ENCODE data around the gene NPY2R.

DNA sequence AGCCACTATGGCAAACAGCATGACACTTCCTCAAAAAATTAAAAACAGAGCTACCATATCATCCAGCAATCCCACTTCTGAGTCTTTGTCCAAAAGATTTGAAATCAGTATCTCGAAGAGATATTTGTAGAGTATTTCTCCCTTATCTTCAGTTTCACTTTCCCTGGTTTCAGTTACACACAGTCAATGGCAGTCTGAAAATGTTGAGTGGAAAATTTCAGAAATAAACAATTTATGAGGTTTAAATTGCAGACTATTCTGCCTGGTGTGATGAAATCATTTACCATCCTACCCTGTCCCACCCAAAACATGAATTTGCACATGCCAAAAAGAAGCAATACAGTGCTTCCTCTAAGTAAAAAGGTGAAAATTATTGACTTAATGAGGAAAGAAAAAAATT lies 43.9 kb downstream of the NPY2R start:
- TF ChIP-seq ZBTB48 (tag by site-specific recombination; IDR thresholded peaks at IDR 0.05): no peak
- TF ChIP-seq KLF10 (tag by site-specific recombination; IDR thresholded peaks at IDR 0.05): no peak
- no peak for TF ChIP-seq GFI1B (tag by site-specific recombination; IDR thresholded peaks at IDR 0.05)
- TF ChIP-seq, protein P1, sequence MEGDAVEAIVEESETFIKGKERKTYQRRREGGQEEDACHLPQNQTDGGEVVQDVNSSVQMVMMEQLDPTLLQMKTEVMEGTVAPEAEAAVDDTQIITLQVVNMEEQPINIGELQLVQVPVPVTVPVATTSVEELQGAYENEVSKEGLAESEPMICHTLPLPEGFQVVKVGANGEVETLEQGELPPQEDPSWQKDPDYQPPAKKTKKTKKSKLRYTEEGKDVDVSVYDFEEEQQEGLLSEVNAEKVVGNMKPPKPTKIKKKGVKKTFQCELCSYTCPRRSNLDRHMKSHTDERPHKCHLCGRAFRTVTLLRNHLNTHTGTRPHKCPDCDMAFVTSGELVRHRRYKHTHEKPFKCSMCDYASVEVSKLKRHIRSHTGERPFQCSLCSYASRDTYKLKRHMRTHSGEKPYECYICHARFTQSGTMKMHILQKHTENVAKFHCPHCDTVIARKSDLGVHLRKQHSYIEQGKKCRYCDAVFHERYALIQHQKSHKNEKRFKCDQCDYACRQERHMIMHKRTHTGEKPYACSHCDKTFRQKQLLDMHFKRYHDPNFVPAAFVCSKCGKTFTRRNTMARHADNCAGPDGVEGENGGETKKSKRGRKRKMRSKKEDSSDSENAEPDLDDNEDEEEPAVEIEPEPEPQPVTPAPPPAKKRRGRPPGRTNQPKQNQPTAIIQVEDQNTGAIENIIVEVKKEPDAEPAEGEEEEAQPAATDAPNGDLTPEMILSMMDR (tag by site-specific recombination; IDR thresholded peaks at IDR 0.05): no peak
- no peak for TF ChIP-seq HOXA7 (CRISPR knock-in tag; IDR thresholded peaks at IDR 0.05; ENCODE audit: borderline replicate concordance)
- no peak for TF ChIP-seq YY1 (tag by site-specific recombination; IDR thresholded peaks at IDR 0.05)
- TF ChIP-seq, protein P2, sequence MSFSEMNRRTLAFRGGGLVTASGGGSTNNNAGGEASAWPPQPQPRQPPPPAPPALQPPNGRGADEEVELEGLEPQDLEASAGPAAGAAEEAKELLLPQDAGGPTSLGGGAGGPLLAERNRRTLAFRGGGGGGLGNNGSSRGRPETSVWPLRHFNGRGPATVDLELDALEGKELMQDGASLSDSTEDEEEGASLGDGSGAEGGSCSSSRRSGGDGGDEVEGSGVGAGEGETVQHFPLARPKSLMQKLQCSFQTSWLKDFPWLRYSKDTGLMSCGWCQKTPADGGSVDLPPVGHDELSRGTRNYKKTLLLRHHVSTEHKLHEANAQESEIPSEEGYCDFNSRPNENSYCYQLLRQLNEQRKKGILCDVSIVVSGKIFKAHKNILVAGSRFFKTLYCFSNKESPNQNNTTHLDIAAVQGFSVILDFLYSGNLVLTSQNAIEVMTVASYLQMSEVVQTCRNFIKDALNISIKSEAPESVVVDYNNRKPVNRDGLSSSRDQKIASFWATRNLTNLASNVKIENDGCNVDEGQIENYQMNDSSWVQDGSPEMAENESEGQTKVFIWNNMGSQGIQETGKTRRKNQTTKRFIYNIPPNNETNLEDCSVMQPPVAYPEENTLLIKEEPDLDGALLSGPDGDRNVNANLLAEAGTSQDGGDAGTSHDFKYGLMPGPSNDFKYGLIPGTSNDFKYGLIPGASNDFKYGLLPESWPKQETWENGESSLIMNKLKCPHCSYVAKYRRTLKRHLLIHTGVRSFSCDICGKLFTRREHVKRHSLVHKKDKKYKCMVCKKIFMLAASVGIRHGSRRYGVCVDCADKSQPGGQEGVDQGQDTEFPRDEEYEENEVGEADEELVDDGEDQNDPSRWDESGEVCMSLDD (tag by site-specific recombination; IDR thresholded peaks at IDR 0.05): no peak
- no peak for TF ChIP-seq ZNF121 (tag by site-specific recombination; IDR thresholded peaks at IDR 0.05)
- TF ChIP-seq ZNF521 (tag by site-specific recombination; IDR thresholded peaks at IDR 0.05): no peak
- no peak for TF ChIP-seq ZNF133 (tag by site-specific recombination; IDR thresholded peaks at IDR 0.05)
- TF ChIP-seq ZNF747 (tag by site-specific recombination; IDR thresholded peaks at IDR 0.05): no peak
- no peak for TF ChIP-seq GLIS1 (tag by site-specific recombination; IDR thresholded peaks at IDR 0.05)
- TF ChIP-seq ZNF785 (tag by site-specific recombination; IDR thresholded peaks at IDR 0.05): no peak
